ENCODE data around the gene TAAR5. TPM values are rescaled to one million over a fixed set of nuclear protein-coding genes. Genes with fewer than 3 reads are reported as not detected.

Gene TAAR5
- total and polyA plus RNA-seq, 2 donors (not counting 3 experiments of a cell fraction or from before 2014, with no cell fraction given) = not detected

DNA sequence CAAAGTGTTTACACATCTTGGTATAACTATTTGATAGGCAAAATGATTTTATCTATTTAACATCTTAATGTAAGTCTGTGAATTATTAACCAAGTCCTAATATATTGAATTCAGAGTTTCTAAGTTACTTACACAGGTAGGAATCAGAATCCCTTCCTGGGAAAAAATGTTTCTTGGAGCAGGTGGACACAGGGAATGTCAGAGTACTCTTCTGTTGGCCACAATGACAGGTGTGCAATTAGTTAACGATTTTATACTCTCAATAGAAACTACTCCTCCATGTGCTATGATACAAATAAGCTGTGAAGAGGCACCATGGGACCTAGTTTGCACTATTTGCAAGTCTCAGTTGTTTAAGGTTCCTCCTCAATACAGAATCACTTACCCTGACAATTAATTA, 821 bp upstream of the TAAR5 start:
- H3K9me1 ChIP-seq (replicated peaks; ENCODE audit: control insufficient read depth, extremely low read depth, insufficient read depth, low read length) = no peaks in the 10 kb centered on the region
- DNase-seq (ENCODE audit: low read depth, low spot score) (no peak), FAIRE-seq (no peak)
- intact Hi-C loops (cut with micrococcal nuclease) = no loop called here
- no peaks in the 10 kb centered on the region for H3K79me2 ChIP-seq (ENCODE audit: control insufficient read depth, insufficient read depth, low read length)
- ChIA-PET POLR2A (no interaction called here), CTCF (interaction anchor here (0.9 to 1.5 kb wide), 3 partner anchors 12 to 19 kb away, joined by 3 to 4 read pairs (median 3); no protein-coding TSS in a partner anchor)
- no peaks in the 10 kb centered on the region for H3K36me3 ChIP-seq (ENCODE audit: control insufficient read depth in 2 of 2, extremely low read depth in 1 of 2, insufficient read depth in 2 of 2, low read length in 2 of 2)
- no peak overlapping the region for H3K4me3 ChIP-seq (replicated peaks in 1 of 3; ENCODE audit: insufficient read depth in 1 of 3, low read depth in 1 of 3, low read length in 3 of 3)
- no peaks in the 10 kb centered on the region for H3K9me3 ChIP-seq (replicated peaks; ENCODE audit: control insufficient read depth, insufficient read depth, low read length)
- no peaks in the 10 kb centered on the region for H4K20me1 ChIP-seq (replicated peaks; ENCODE audit: control insufficient read depth, extremely low read depth, insufficient read depth, low read length)
- TF ChIP-seq, protein P1, sequence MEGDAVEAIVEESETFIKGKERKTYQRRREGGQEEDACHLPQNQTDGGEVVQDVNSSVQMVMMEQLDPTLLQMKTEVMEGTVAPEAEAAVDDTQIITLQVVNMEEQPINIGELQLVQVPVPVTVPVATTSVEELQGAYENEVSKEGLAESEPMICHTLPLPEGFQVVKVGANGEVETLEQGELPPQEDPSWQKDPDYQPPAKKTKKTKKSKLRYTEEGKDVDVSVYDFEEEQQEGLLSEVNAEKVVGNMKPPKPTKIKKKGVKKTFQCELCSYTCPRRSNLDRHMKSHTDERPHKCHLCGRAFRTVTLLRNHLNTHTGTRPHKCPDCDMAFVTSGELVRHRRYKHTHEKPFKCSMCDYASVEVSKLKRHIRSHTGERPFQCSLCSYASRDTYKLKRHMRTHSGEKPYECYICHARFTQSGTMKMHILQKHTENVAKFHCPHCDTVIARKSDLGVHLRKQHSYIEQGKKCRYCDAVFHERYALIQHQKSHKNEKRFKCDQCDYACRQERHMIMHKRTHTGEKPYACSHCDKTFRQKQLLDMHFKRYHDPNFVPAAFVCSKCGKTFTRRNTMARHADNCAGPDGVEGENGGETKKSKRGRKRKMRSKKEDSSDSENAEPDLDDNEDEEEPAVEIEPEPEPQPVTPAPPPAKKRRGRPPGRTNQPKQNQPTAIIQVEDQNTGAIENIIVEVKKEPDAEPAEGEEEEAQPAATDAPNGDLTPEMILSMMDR (IDR thresholded peaks at IDR 0.05; ENCODE audit: extremely low read depth in 1 of 2, insufficient read depth in 1 of 2, low read depth in 1 of 2, low read length in 2 of 2) = no peak
- TF ChIP-seq MYC (IDR thresholded peaks at IDR 0.05; ENCODE audit: low read depth, low read length) (no peak), GATA2 (IDR thresholded peaks at IDR 0.05; ENCODE audit: insufficient read depth, insufficient read length, low read depth, low read length) (no peak), EZH2 (IDR thresholded peaks at IDR 0.05; ENCODE audit: borderline replicate concordance, low read depth, low read length, severe bottlenecking) (no peak), POLR2A (IDR thresholded peaks at IDR 0.05; ENCODE audit: low read depth, low read length) (no peak), FOS (IDR thresholded peaks at IDR 0.05; ENCODE audit: borderline replicate concordance, insufficient read depth, low read length) (no peak), JUN (IDR thresholded peaks at IDR 0.05; ENCODE audit: borderline replicate concordance, insufficient read depth, insufficient read length, low read depth) (no peak), POLR2AphosphoS5 (IDR thresholded peaks at IDR 0.05; ENCODE audit: insufficient read depth, low read depth, low read length) (no peak)
- TF ChIP-seq, protein P2, sequence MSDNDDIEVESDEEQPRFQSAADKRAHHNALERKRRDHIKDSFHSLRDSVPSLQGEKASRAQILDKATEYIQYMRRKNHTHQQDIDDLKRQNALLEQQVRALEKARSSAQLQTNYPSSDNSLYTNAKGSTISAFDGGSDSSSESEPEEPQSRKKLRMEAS (IDR thresholded peaks at IDR 0.05; ENCODE audit: insufficient read depth, insufficient read length) = no peak
- H3K27ac ChIP-seq (ENCODE audit: insufficient read depth, low read depth, low read length) = no peak overlapping the region
- no peaks in the 10 kb centered on the region for H3K4me1 ChIP-seq (ENCODE audit: control insufficient read depth, extremely low read depth, insufficient read depth, low read length)
- dilution Hi-C loops (cut with MboI; ENCODE audit: extremely low pct_ligation_motif_present, low sequenced_read_pairs) = no loop called here
- no peak overlapping the region for H3K4me2 ChIP-seq (ENCODE audit: insufficient read depth, low read length)
- no peak overlapping the region for H2AFZ ChIP-seq (ENCODE audit: low read depth, low read length)
- H3K27me3 ChIP-seq (ENCODE audit: control insufficient read depth in 2 of 2, insufficient read depth in 2 of 2, low read length in 2 of 2) = peaks cover 0 to 3% of the 10 kb centered on the region in 2 experiments
- H3K9ac ChIP-seq (replicated peaks; ENCODE audit: extremely low read depth, insufficient read depth, low read length) = no peak overlapping the region
- no TSS peak for BruUV-seq (replicated peaks)

All from endothelial cell of umbilical vein (primary cell).